SK-N-SH (cell line): ENCODE results near the gene ANKRD39. TPM values are rescaled to one million over a fixed set of nuclear protein-coding genes. Genes with fewer than 3 reads are reported as not detected.

Experiments
- CTCF ChIA-PET: fragments of 300-600, 350-600 bp; formaldehyde crosslinking; extraction: SDS; loops from one replicate; lab custom pipeline; 2021; lab: Yijun Ruan, JAX
- POLR2A ChIA-PET: fragments of 350-600 bp; sonication (Branson Sonifier 250); formaldehyde crosslinking; extraction: SDS; loops from one replicate; lab custom pipeline; 2020; ENCODE audit warnings: antibody characterized with exemption, inconsistent platforms; lab: Yijun Ruan, JAX
- DNase-seq: peaks from one replicate; pipeline ENCODE4 v3.0.0; 2012
- H2AFZ ChIP-seq: fragments of 200-600 bp; sonication (generic); 2 replicates; pipeline ENCODE4 v1.8.1; 2016; ENCODE audit warnings: antibody characterized with exemption, mild to moderate bottlenecking, low read depth
- H3F3A ChIP-seq: fragments of 200-600 bp; sonication (generic); replicated peaks from 2 replicates; pipeline ENCODE3; 2016; ENCODE audit warnings: antibody characterized with exemption, mild to moderate bottlenecking; ENCODE audit not compliant: insufficient read depth
- H3K27ac ChIP-seq, 2 experiments: fragments of 200-500 bp in 1 of 2; fragments of 200-600 bp in 1 of 2; sonication (Bioruptor generic) in 1 of 2; sonication (generic), shearing (Covaris generic) in 1 of 2; 2 replicates each; pipeline versions ENCODE4 v1.5.1 to v1.6.1; 2014 to 2016; ENCODE audit warnings: low read depth in 2 of 2, inconsistent platforms in 1 of 2, low read length in 1 of 2, mild to moderate bottlenecking in 1 of 2, mixed read lengths in 1 of 2
- H3K27me3 ChIP-seq: fragments of 200-600 bp; sonication (generic), shearing (Covaris generic); 2 replicates; pipeline ENCODE4 v1.6.1; 2016; ENCODE audit warnings: mixed run types; ENCODE audit not compliant: insufficient read depth
- H3K36me3 ChIP-seq, 2 experiments: fragments of 200-500 bp in 1 of 2; fragments of 200-600 bp in 1 of 2; sonication (Bioruptor generic) in 1 of 2; sonication (generic) in 1 of 2; replicated peaks in 1 of 2; 2 replicates each; pipeline versions ENCODE3 to v1.5.1; 2014 to 2016; ENCODE audit warnings: low read length in 1 of 2, mild to moderate bottlenecking in 1 of 2; ENCODE audit not compliant: insufficient read depth in 2 of 2, control insufficient read depth in 1 of 2
- H3K4me1 ChIP-seq, 2 experiments: fragments of 200-500 bp in 1 of 2; fragments of 200-600 bp in 1 of 2; sonication (Bioruptor generic) in 1 of 2; sonication (generic), shearing (Covaris generic) in 1 of 2; 2 replicates each; pipeline versions ENCODE4 v1.5.1 to v1.6.1; 2014 to 2016; ENCODE audit warnings: low read depth in 1 of 2, low read length in 1 of 2, mixed run types in 1 of 2; ENCODE audit not compliant: insufficient read depth in 2 of 2, control insufficient read depth in 1 of 2
- H3K4me2 ChIP-seq: fragments of 200-600 bp; sonication (generic), shearing (Covaris generic); 2 replicates; pipeline ENCODE4 v1.6.1; 2017; ENCODE audit warnings: mixed run types
- H3K4me3 ChIP-seq, 2 experiments: fragments of 200-500 bp in 1 of 2; fragments of 200-600 bp in 1 of 2; sonication (Bioruptor generic) in 1 of 2; sonication (generic), shearing (Covaris generic) in 1 of 2; 2 replicates each; pipeline versions ENCODE4 v1.5.1 to v1.8.1; 2014 to 2016; ENCODE audit warnings: low read depth in 2 of 2, inconsistent platforms in 1 of 2, low read length in 1 of 2, mild to moderate bottlenecking in 1 of 2, mixed read lengths in 1 of 2, moderate library complexity in 1 of 2
- H3K79me2 ChIP-seq: fragments of 200-600 bp; sonication (generic); 2 replicates; pipeline ENCODE4 v1.8.1; 2017; ENCODE audit warnings: mild to moderate bottlenecking; ENCODE audit not compliant: insufficient read depth
- H3K9ac ChIP-seq: fragments of 200-600 bp; sonication (generic); 2 replicates; pipeline ENCODE4 v1.6.1; 2017; ENCODE audit warnings: mixed run types
- H3K9me2 ChIP-seq: fragments of 200-600 bp; sonication (generic); 2 replicates; pipeline ENCODE4 v1.6.1; 2017; ENCODE audit warnings: mixed run types
- H3K9me3 ChIP-seq: fragments of 200-600 bp; sonication (generic); 2 replicates; pipeline ENCODE4 v1.6.1; 2017; ENCODE audit warnings: mixed run types, mild to moderate bottlenecking, moderate library complexity
- H4K20me1 ChIP-seq: fragments of 200-600 bp; sonication (generic); 2 replicates; pipeline ENCODE4 v1.6.1; 2017; ENCODE audit warnings: mild to moderate bottlenecking, mixed run types; ENCODE audit not compliant: insufficient read depth
- CHD2 ChIP-seq: fragments of 150-350 bp; IDR thresholded peaks from 2 replicates; pipeline ENCODE4 v1.6.1; 2018; ENCODE audit warnings: low read length; ENCODE audit not compliant: partially characterized antibody
- ELF1 ChIP-seq: IDR thresholded peaks from 2 replicates; pipeline ENCODE4 v1.4.0; 2012
- FOXM1 ChIP-seq: IDR thresholded peaks from 2 replicates; pipeline ENCODE4 v1.4.0; 2012; ENCODE audit warnings: low read depth, mild to moderate bottlenecking
- POLR2AphosphoS5 ChIP-seq: IDR thresholded peaks from 2 replicates; pipeline ENCODE4 v1.6.1; 2012; ENCODE audit warnings: low read depth, low read length
- RFX5 ChIP-seq: IDR thresholded peaks from 2 replicates; pipeline ENCODE4 v1.6.1; 2012; ENCODE audit warnings: mild to moderate bottlenecking, improper control_type of control experiment, low read length
- RXRA ChIP-seq: IDR thresholded peaks from 2 replicates; pipeline ENCODE4 v1.4.0; 2012; ENCODE audit warnings: low read depth, mild to moderate bottlenecking, borderline replicate concordance
- WGBS: methylation state at CpG from one replicate; pipeline ENCODE4 v1.1.6; 2017; ENCODE audit warnings: low lambda C conversion rate; 5-methylcytosine and 5-hydroxymethylcytosine counted together
- polyA plus RNA-seq, 3 experiments: library from polyadenylated mRNA; depleted of rRNA; stranded (reverse); fragments of >200 nt; gene quantifications; 2 replicates each; pipeline ENCODE4 v1.2.3, GENCODE V29; 2012
- TF ChIP-seq, protein P1 (sequence below): IDR thresholded peaks from 2 replicates; pipeline ENCODE4 v1.4.0; 2012; ENCODE audit warnings: low read depth, borderline replicate concordance
- TF ChIP-seq, protein P2 (sequence below): IDR thresholded peaks from 2 replicates; pipeline ENCODE4; 2012

ANKRD39 gene
- polyA plus RNA-seq, 1 of the 3 experiments (the other 2 are of a cell fraction): 11.8 TPM

DNA sequence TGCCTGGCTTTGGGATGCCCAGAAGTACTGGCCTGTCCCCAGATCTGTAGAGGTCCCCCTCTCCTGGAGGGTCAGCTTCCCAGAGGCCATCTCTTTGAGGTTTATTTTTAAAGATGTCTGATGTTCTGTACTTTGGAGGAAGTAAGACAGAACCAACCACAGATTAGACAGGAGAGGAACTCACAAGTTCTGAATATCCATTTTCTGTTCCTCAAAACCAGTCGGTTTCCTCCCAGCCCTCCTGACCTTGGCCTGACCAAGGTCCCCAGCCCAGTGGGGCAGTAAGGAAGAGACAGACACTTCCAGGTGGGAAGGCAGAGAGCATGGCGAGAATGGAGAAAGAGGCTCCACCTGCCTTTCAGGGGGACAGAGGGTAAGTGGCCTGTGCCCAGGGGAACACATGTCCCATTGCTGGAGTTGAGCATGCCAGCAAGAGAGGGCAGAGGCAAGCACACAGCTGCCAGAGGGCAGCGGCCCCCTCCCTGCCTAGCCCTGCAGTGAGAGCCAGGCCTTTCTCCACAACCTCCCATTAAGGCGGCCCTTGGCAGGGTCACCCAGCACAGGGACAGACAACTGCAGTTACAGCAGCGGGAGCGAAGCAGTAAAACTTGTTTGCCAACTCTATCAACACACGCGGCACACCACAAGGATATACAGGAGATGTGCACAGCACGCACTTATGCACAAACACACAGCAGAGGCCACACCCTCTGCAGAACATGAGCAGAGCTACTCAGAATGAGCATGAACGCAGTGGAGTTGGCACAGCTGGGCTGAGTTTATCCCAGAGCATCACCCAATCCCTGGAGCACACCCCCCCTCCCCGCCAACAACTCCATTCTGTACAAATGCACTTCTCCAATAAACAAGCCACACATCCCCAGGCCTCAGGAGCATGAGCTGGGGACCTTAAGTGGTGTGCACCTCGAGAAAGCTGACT, 30.5 kb upstream of the ANKRD39 start (continued):
- TF ChIP-seq POLR2AphosphoS5: no peak
- no peak for TF ChIP-seq RXRA
- no peak for TF ChIP-seq ELF1
- TF ChIP-seq FOXM1: no peak
- TF ChIP-seq RFX5: no peak
- TF ChIP-seq, protein P1, sequence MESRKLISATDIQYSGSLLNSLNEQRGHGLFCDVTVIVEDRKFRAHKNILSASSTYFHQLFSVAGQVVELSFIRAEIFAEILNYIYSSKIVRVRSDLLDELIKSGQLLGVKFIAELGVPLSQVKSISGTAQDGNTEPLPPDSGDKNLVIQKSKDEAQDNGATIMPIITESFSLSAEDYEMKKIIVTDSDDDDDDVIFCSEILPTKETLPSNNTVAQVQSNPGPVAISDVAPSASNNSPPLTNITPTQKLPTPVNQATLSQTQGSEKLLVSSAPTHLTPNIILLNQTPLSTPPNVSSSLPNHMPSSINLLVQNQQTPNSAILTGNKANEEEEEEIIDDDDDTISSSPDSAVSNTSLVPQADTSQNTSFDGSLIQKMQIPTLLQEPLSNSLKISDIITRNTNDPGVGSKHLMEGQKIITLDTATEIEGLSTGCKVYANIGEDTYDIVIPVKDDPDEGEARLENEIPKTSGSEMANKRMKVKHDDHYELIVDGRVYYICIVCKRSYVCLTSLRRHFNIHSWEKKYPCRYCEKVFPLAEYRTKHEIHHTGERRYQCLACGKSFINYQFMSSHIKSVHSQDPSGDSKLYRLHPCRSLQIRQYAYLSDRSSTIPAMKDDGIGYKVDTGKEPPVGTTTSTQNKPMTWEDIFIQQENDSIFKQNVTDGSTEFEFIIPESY: no peak
- TF ChIP-seq CHD2: no peak

GRCh38 chr2:96887493-96888012, 29.7 kb upstream of the ANKRD39 start:
- H3K79me2 ChIP-seq: no peaks in the 10 kb centered on the region
- H3K4me3 ChIP-seq: no peak overlapping the region
- no peaks in the 10 kb centered on the region for H3K36me3 ChIP-seq
- H3F3A ChIP-seq: no peaks in the 10 kb centered on the region
- H3K9me2 ChIP-seq: no peaks in the 10 kb centered on the region
- 84% methylated on average over 15 of the region's 18 CpGs for WGBS
- TF ChIP-seq, protein P2, sequence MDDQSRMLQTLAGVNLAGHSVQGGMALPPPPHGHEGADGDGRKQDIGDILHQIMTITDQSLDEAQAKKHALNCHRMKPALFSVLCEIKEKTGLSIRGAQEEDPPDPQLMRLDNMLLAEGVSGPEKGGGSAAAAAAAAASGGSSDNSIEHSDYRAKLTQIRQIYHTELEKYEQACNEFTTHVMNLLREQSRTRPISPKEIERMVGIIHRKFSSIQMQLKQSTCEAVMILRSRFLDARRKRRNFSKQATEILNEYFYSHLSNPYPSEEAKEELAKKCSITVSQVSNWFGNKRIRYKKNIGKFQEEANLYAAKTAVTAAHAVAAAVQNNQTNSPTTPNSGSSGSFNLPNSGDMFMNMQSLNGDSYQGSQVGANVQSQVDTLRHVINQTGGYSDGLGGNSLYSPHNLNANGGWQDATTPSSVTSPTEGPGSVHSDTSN: no peak
- H3K4me1 ChIP-seq: peaks cover 0 to 36% of the 10 kb centered on the region in 2 experiments; a peak in 1 of 4 replicates
- ChIA-PET CTCF (interaction anchor here (0.9 to 1.6 kb wide), 4 partner anchors 9 to 64 kb away, joined by 3 to 6 read pairs (median 6); partner anchors contain the start of gene ANKRD39), POLR2A (no interaction called here)
- H3K27me3 ChIP-seq: no peaks in the 10 kb centered on the region
- no peak overlapping the region for H2AFZ ChIP-seq
- no peaks in the 10 kb centered on the region for H4K20me1 ChIP-seq
- DNase-seq: no peak
- H3K9ac ChIP-seq: no peak overlapping the region
- H3K27ac ChIP-seq: no peak overlapping the region
- no peak overlapping the region for H3K4me2 ChIP-seq
- no peaks in the 10 kb centered on the region for H3K9me3 ChIP-seq
